Peyer's patch (tissue), 4 donors: ENCODE data around the gene DSTYK. TPM values are rescaled to one million over a fixed set of nuclear protein-coding genes. Genes with fewer than 3 reads are reported as not detected.
"Not testable (repeated sequence)": the region's sequence is repeated elsewhere in the genome, so short reads cannot be mapped to it uniquely, and the experiment has no call there.

Experiments used
- DNase-seq, 3 donors: peaks; one replicate each; pipeline ENCODE4 v3.0.0-alpha.2; 2017 to 2019
- H3K27ac ChIP-seq, 4 donors: fragments of 200-600 bp; sonication (generic); one replicate each; pipeline ENCODE4 v1.5.1; 2016 to 2019
- H3K27me3 ChIP-seq, 2 donors: fragments of 200-600 bp; sonication (generic); one replicate each; pipeline ENCODE4 v1.5.1; 2019
- H3K36me3 ChIP-seq, 3 donors: fragments of 200-600 bp; sonication (generic); one replicate each; pipeline ENCODE4 v1.5.1; 2016 to 2019
- H3K4me1 ChIP-seq, 4 donors: fragments of 200-600 bp; sonication (generic); one replicate each; pipeline ENCODE4 v1.5.1; 2016 to 2019
- H3K4me3 ChIP-seq, 4 donors: fragments of 200-600 bp; sonication (generic); 1 replicate in 3 of 4; 2 replicates in 1 of 4; pipeline ENCODE4 v1.5.1; 2016 to 2019; ENCODE audit warnings: mild to moderate bottlenecking in 1 of 4
- H3K9me3 ChIP-seq, 4 donors: fragments of 200-600 bp; sonication (generic); one replicate each; pipeline ENCODE4 v1.5.1; 2016 to 2019; ENCODE audit warnings: mild to moderate bottlenecking in 1 of 4
- POLR2A ChIP-seq, 2 donors: fragments of 450-650 bp; IDR thresholded peaks; one replicate each; pipeline ENCODE4 v1.5.1; 2017; ENCODE audit warnings: antibody characterized with exemption in 2 of 2, mild to moderate bottlenecking in 2 of 2, moderate library complexity in 2 of 2
- total RNA-seq, 4 donors: library from RNA; depleted of rRNA; stranded (reverse); fragments of >200 nt; gene quantifications; one replicate each; pipeline ENCODE4 v1.1.0, GENCODE V29; 2016
- TF ChIP-seq, protein P1 (sequence below), 6 experiments: fragments of 450-650 bp in 4 of 6; fragments of 200-600 bp in 2 of 6; sonication (generic) in 1 of 6; IDR thresholded peaks; one replicate each; pipeline ENCODE4 v1.5.1; 2017 to 2019; ENCODE audit warnings: antibody characterized with exemption in 6 of 6, mild to moderate bottlenecking in 3 of 6, moderate library complexity in 1 of 6

The DSTYK gene
- total RNA-seq, 4 donors from 2014 or later, result 3.5 to 11.6 (median 6.8) TPM

DNA sequence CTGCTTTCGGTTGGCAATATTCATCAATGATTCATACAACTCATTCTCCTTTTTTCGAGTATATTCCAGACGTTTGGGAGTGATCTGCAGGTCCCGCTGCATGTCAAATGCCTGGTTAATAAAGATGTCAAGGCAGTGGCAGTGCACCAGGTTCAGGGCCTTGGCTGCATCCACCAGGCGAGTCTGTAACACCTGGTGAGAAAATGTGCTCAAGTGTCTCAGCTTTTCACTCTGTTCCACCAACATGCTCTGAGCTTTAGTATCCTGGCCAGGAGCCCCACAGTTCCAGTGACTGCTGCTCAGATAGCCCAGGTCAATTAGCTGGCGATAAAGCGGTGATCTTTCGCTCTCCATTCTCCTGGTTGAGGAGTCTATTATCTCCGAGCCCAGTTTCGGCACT is 42.3 kb downstream of the DSTYK start:
- Histone ChIP-seq H3K4me3 (no peak overlapping the region), H3K4me1 (peaks cover 0 to 4% (median 0%) of the 10 kb centered on the region in 4 donors), H3K9me3 (no peaks in the 10 kb centered on the region), H3K27ac (no peak overlapping the region), H3K36me3 (peaks cover 0 to 11% (median 0%) of the 10 kb centered on the region in 3 donors), H3K27me3 (no peaks in the 10 kb centered on the region)
- no peak for DNase-seq
- no peak for TF ChIP-seq POLR2A (IDR thresholded peaks at IDR 0.05)
- TF ChIP-seq, protein P1, sequence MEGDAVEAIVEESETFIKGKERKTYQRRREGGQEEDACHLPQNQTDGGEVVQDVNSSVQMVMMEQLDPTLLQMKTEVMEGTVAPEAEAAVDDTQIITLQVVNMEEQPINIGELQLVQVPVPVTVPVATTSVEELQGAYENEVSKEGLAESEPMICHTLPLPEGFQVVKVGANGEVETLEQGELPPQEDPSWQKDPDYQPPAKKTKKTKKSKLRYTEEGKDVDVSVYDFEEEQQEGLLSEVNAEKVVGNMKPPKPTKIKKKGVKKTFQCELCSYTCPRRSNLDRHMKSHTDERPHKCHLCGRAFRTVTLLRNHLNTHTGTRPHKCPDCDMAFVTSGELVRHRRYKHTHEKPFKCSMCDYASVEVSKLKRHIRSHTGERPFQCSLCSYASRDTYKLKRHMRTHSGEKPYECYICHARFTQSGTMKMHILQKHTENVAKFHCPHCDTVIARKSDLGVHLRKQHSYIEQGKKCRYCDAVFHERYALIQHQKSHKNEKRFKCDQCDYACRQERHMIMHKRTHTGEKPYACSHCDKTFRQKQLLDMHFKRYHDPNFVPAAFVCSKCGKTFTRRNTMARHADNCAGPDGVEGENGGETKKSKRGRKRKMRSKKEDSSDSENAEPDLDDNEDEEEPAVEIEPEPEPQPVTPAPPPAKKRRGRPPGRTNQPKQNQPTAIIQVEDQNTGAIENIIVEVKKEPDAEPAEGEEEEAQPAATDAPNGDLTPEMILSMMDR (IDR thresholded peaks at IDR 0.05), result no peak

DNA sequence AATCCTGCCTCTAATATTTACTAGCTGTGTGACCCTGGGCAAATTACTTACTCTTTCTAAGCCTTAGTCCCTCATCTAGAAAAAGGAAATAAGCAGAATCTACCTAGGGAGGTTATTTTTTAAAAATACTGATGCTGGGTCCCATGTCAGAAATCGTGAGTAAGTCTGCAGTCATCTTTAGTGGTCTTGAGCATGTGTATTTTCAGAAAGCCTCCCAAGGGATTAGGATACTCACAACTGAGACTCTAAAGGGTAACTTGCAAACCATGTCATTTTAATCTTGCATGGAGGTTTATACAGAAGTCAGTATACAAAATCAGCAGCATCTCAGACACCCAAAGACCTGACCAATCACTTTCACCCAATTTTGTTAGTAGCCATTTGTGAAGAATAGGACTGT is 43.2 kb downstream of the DSTYK start:
- Histone ChIP-seq H3K27me3 (no peaks in the 10 kb centered on the region), H3K4me3 (no peak overlapping the region), H3K36me3 (peaks cover 0 to 19% (median 0%) of the 10 kb centered on the region in 3 donors), H3K9me3 (no peaks in the 10 kb centered on the region), H3K27ac (no peak overlapping the region), H3K4me1 (peaks cover 0 to 4% (median 0%) of the 10 kb centered on the region in 4 donors)
- DNase-seq, result no peak
- TF ChIP-seq, protein P1 (IDR thresholded peaks at IDR 0.05), result no peak
- no peak for TF ChIP-seq POLR2A (IDR thresholded peaks at IDR 0.05)

DNA sequence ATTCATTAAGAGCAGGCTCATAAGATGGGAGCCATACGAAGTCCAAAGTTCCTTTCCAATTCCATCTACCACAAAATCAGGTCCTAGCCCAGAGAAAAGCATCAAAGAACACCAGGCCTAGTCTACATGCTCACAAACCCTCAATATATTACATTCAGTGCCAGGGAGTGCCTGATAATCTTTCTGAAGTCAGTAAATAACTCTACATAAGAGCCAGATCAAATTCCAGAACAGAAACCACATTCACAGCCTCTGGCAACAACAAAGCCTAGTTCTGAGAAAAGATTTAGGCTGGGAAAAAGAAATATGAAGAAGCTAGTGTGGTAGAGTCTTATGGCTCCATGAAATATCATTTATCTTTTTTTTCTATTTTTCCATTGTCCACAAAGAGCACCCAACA is 49.2 kb downstream of the DSTYK start:
- Histone ChIP-seq H3K27me3 (no peaks in the 10 kb centered on the region), H3K4me3 (no peak overlapping the region), H3K9me3 (no peaks in the 10 kb centered on the region), H3K27ac (no peak overlapping the region), H3K4me1 (no peaks in the 10 kb centered on the region), H3K36me3 (peaks cover 0 to 64% (median 0%) of the 10 kb centered on the region in 3 donors)
- DNase-seq, result no peak
- TF ChIP-seq, protein P1 (IDR thresholded peaks at IDR 0.05), result no peak
- TF ChIP-seq POLR2A (IDR thresholded peaks at IDR 0.05), result no peak

DNA sequence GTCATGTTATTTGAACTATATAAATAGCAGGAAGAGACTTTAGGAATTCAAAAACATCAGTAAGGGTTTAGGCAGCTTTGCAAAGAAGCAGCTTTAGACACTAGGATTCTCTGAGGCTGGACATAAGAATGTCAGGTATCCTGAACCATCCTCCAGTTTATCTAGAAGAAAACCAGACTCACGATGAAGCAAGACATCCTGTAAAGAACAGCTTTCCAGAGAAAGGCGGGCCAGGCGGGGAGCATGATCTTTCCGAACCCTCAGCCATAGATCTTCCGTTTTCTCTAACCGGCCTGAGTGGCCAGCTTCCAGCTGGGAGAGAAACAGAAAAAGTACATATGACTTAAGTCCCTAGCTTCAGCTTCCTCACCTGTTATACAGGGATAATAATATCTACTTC is 50.4 kb downstream of the DSTYK start:
- no peak for TF ChIP-seq POLR2A (IDR thresholded peaks at IDR 0.05)
- TF ChIP-seq, protein P1 (IDR thresholded peaks at IDR 0.05), result no peak

DNA sequence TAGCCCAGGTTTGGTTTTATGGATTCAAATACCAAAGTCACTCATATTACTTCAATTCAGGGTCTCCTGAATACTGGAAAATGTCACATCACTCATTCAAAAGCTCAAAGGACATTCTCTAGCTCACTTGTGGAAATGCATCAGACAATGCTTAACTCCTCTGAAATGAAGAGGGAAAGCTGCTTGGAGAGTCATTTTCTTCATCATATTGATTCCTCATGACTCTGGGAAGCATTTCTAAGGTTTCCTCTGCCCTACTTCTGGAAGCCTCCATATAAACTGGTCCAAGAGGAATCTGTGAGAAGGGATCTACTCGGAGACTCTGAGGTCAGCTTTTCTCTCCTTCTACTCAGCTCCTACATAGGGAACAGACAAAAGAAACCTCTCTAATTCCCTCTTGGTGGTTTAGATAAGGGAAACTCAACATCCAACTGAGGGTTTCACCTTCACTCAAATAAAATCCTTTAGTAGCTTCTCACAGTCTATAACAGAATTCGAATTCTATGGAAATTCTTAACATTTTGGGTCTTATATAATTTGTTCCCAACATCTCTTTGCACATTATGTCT is 53.4 kb downstream of the DSTYK start:
- H3K27me3 ChIP-seq, result no peaks in the 10 kb centered on the region
- no peak overlapping the region for H3K4me3 ChIP-seq
- DNase-seq, result no peak
- no peak for TF ChIP-seq POLR2A (IDR thresholded peaks at IDR 0.05)
- TF ChIP-seq, protein P1 (IDR thresholded peaks at IDR 0.05), result no peak
- peaks cover 0 to 9% (median 4%) of the 10 kb centered on the region in 4 donors for H3K9me3 ChIP-seq
- peaks cover 0 to 89% (median 6%) of the 10 kb centered on the region in 3 donors for H3K36me3 ChIP-seq
- no peak overlapping the region for H3K27ac ChIP-seq
- H3K4me1 ChIP-seq, result no peaks in the 10 kb centered on the region

More for the DNA sequence above, 50.4 kb downstream of the DSTYK start:
- peaks cover 0 to 4% (median 2%) of the 10 kb centered on the region in 4 donors for H3K9me3 ChIP-seq
- peaks cover 0 to 76% (median 6%) of the 10 kb centered on the region in 3 donors for H3K36me3 ChIP-seq
- no peak overlapping the region for H3K27ac ChIP-seq
- H3K4me3 ChIP-seq, result no peak overlapping the region
- no peak for DNase-seq
- H3K4me1 ChIP-seq, result no peaks in the 10 kb centered on the region
- H3K27me3 ChIP-seq, result no peaks in the 10 kb centered on the region

DNA sequence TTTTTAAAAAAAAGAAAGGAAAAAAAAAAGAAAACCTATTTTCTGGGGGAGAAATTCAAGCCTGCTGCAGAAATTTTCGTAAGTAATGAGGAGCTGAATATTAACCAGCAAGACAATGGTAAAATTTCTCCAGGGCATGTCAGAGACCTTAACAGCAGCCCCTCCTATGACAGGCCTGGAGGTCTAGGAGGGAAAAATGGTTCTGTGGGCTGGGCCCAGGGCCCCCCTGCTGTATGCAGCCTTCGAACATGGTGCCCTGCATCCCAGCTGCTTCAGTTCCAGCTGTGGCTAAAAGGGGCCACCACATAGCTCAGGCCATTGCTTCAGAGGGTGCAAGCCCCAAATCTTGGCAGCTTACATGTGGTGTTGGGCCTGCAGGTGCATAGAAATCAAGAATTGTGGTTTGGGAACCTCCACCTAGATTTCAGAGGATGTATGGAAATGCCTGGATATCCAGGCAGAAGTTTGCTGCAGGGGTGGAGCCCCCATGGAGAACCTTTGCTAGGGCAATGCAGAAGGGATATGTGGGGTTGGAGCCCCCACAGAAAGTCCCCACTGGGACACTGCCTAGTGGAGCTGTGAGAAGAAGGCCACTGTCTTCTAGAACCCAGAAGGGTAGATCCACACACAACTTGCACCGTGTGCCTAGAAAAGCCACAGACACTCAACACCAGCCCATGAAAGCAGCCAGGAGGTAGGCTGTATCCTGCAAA is 55.7 kb downstream of the DSTYK start:
- not testable (repeated sequence) for H3K27ac ChIP-seq, H3K9me3 ChIP-seq, H3K4me3 ChIP-seq, H3K27me3 ChIP-seq, DNase-seq, H3K4me1 ChIP-seq
- H3K36me3 ChIP-seq, result peaks cover 0 to 67% (median 6%) of the 10 kb centered on the region in 3 donors
